Mononuclear cell (primary cell): ENCODE data around the gene AGMAT. TPM values are rescaled to one million over a fixed set of nuclear protein-coding genes. Genes with fewer than 3 reads are reported as not detected.
A peak's percentile ranks its signal among the peaks of the same experiment; 100 is the strongest.

Experiments
- H3K27me3 ChIP-seq: 2 replicates; pipeline ENCODE4 v1.6.0; 2011; ENCODE audit warnings: low read length, control low read depth; ENCODE audit not compliant: insufficient read depth
- H3K4me1 ChIP-seq: 2 replicates; pipeline ENCODE4 v1.5.1; 2011; ENCODE audit warnings: mild to moderate bottlenecking, low read length, control low read depth; ENCODE audit not compliant: insufficient read depth
- H3K4me3 ChIP-seq: 2 replicates; pipeline ENCODE4 v1.5.1; 2011; ENCODE audit warnings: mild to moderate bottlenecking, low read length, moderate library complexity
- H3K9me3 ChIP-seq: 2 replicates; pipeline ENCODE4 v1.5.1; 2011; ENCODE audit warnings: low read depth, mild to moderate bottlenecking, control low read depth, low read length
- total RNA-seq: library from RNA; depleted of rRNA; stranded (reverse); fragments of >200 nt; gene quantifications from one replicate; pipeline ENCODE4 v1.2.3, GENCODE V29; 2012

The AGMAT gene, protein sequence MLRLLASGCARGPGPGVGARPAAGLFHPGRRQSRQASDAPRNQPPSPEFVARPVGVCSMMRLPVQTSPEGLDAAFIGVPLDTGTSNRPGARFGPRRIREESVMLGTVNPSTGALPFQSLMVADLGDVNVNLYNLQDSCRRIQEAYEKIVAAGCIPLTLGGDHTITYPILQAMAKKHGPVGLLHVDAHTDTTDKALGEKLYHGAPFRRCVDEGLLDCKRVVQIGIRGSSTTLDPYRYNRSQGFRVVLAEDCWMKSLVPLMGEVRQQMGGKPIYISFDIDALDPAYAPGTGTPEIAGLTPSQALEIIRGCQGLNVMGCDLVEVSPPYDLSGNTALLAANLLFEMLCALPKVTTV
- 2.8 TPM for total RNA-seq

DNA sequence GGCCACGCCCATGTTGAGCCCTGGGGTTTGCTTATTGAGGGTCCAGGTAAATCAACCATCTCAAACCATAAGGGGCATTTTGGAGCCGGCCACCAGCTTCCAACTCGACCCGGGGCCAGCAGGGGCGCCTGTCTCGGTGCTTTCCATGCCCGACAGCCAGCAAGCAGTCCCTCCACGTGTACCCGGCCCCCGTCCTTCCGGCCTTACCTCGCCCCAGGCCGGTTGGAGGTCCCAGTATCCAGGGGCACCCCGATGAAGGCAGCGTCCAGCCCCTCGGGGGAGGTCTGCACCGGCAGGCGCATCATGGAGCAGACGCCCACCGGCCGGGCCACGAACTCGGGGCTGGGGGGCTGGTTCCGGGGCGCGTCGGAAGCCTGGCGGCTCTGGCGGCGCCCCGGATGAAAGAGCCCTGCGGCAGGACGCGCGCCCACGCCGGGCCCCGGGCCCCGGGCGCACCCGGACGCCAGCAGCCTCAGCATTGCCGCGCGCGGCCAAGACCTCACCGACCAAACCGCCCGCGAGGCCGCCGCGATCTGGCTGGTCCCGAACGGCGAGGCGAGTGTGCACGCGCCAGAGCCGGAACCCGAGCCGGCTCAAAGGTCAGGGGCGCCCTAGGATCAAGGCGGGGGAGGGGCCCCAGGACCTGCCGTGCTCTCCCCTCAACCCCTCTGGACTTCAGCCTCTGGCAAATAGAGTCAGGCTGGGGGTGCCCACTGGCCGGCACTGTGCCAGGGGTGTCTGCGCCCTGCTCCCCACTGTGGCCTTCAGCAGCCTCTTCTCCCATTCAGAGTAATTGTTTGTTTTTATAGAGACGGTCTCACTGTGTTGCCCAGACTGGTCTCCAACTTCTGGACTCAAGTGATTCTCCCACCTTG lies at the start of gene AGMAT:
Gene AGMAT, minus strand, starts transcription at position 563 of the 875 bp plus-strand sequence. Its CDS starts 84 bp downstream, at position 479.
- Histone ChIP-seq H3K4me3 (peak within 1 kb of the TSS; percentile 48), H3K27me3 (no peaks in the 10 kb centered on the region), H3K9me3 (no peaks in the 10 kb centered on the region), H3K4me1 (peaks cover 18% of the 10 kb centered on the region)

DNA sequence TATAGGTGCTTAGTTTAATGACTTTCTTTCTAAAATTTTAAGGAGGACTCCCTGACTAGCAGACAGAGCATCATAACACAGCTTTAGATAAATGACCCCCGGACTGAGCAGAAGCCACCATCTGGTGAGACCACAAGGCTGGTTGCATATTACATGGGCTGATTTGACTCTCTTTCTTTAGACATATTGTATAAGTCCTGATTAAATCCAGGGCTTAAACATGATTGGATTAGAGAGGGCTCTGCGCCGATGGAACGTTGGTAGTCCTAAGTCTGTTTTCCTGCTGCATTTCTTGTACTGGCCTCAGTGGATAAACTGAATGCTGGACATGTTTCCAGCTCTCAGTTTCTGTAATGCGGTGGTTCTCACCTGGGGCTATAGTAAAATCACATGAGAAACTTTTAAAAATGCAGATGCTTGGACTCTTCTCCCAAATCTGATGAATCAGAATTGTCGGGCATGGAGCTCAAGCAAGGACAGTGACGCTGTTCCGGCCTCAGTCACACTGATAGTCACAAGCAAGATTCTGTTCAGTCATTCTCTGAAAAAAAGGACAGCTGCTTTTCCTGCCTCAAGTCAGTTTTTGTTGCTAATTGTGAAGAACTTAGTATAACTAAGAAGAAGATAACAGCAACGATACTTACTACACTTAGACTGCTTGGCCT lies 49.0 kb upstream of the AGMAT start:
- Histone ChIP-seq H3K4me3 (no peak overlapping the region), H3K4me1 (no peaks in the 10 kb centered on the region), H3K9me3 (no peaks in the 10 kb centered on the region), H3K27me3 (no peaks in the 10 kb centered on the region)

- Histone ChIP-seq H3K27me3 (no peaks in the 10 kb centered on the region), H3K4me1 (no peaks in the 10 kb centered on the region), H3K9me3 (no peaks in the 10 kb centered on the region), H3K4me3 (no peak overlapping the region)
Observed at GRCh38 chr1:15628003-15628402, 43.2 kb upstream of the AGMAT start.

GRCh38 chr1:15627343-15627988 lies 42.6 kb upstream of the AGMAT start:
- Histone ChIP-seq H3K4me3 (no peak overlapping the region), H3K27me3 (no peaks in the 10 kb centered on the region), H3K4me1 (peaks cover 1% of the 10 kb centered on the region), H3K9me3 (no peaks in the 10 kb centered on the region)

GRCh38 chr1:15626269-15626950 lies 41.6 kb upstream of the AGMAT start:
- Histone ChIP-seq H3K27me3 (no peaks in the 10 kb centered on the region), H3K9me3 (no peaks in the 10 kb centered on the region), H3K4me3 (no peak overlapping the region), H3K4me1 (peaks cover 8% of the 10 kb centered on the region)

GRCh38 chr1:15625056-15625917 lies 40.4 kb upstream of the AGMAT start:
- peaks cover 17% of the 10 kb centered on the region for H3K4me1 ChIP-seq
- no peak overlapping the region for H3K4me3 ChIP-seq
- no peaks in the 10 kb centered on the region for H3K27me3 ChIP-seq
- no peaks in the 10 kb centered on the region for H3K9me3 ChIP-seq

DNA sequence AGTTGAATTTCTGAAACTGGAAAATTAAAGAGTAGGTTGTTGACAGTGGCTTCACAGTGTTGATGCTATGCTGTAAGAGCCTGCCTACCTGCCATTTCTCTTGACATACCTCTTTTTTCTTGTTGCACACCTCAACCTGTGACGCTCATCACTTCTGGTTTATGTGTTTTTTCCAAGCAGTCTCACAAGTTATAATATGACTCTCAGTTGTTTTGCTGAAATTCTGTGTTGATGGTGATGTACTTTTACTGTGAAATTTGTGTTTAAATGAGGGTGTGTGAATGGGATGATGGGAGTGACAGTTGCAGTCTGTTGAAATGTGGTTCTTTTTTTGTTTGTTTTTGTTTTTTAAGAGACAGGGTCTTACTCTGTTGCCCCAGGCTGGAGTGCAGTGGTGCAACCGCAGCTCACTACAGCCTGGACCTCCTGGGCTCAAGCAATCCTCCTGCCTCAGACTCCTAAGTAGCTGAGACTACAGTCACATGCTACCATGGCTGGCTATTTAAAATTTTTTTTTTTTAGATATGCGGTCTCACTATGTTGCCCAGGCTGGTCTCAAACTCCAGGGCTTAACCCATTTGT lies 39.4 kb upstream of the AGMAT start:
- peaks cover 28% of the 10 kb centered on the region for H3K4me1 ChIP-seq
- H3K4me3 ChIP-seq = no peak overlapping the region
- H3K27me3 ChIP-seq = no peaks in the 10 kb centered on the region
- H3K9me3 ChIP-seq = no peaks in the 10 kb centered on the region

DNA sequence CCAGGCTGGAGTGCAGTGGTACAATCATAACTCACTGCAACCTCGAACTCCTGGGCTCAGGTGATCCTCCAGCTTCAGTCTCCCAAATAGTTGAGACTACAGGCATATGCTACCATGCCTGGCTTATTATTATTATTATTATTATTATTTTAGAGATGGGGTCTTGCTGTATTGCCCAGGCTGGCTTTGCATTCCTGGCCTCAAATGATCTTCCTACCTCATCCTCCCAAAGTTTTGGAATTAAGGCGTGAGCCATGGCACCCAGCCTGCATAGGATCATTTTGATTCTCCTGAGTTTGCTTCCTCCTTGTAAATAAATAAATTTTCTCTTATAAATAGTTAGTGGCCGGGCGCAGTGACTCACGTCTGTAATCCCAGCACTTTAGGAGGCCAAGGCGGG lies 38.6 kb upstream of the AGMAT start:
- no peak overlapping the region for H3K4me3 ChIP-seq
- no peaks in the 10 kb centered on the region for H3K27me3 ChIP-seq
- peaks cover 35% of the 10 kb centered on the region for H3K4me1 ChIP-seq
- H3K9me3 ChIP-seq = no peaks in the 10 kb centered on the region

DNA sequence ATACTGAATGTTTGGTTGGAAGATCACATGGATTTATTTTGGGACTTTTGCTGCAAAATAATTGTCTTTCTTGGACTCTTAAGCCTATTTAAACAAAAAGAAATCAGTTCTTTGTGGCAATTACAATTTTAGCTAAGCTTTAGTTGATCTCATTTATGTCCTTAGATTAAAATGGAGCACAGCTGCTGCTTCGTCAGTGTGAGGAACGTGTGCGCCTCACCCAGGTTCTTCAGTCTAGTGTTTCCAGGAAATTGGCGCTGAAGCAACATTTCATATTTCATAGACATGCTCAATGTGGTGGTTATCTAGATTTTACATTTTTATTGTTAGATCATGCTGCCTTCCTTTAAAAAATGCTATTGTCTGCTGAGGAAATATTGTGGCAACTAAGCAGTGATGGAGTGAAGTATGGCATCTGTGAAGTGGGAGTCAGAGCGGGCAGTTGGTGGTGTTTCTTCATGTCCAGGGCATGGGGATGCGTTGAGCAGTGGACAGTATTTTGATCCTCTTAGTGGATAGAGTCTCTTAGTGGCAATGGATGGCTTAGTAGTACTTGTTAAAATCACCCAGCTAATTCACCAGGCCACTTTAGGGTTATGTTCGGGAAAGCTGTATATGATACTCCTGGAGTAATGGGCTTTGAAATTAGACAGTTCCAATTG lies 38.0 kb upstream of the AGMAT start:
- Histone ChIP-seq H3K4me1 (peaks cover 40% of the 10 kb centered on the region), H3K4me3 (no peak overlapping the region), H3K9me3 (no peaks in the 10 kb centered on the region), H3K27me3 (no peaks in the 10 kb centered on the region)

GRCh38 chr1:15621975-15622374 lies 37.1 kb upstream of the AGMAT start:
- Histone ChIP-seq H3K9me3 (no peaks in the 10 kb centered on the region), H3K4me3 (no peak overlapping the region), H3K27me3 (no peaks in the 10 kb centered on the region), H3K4me1 (peaks cover 40% of the 10 kb centered on the region)

GRCh38 chr1:15620902-15621682 lies 36.2 kb upstream of the AGMAT start:
- Histone ChIP-seq H3K9me3 (no peaks in the 10 kb centered on the region), H3K4me3 (no peak overlapping the region), H3K4me1 (peaks cover 46% of the 10 kb centered on the region), H3K27me3 (no peaks in the 10 kb centered on the region)

- H3K4me1 ChIP-seq = peaks cover 46% of the 10 kb centered on the region
- H3K27me3 ChIP-seq = no peaks in the 10 kb centered on the region
- no peak overlapping the region for H3K4me3 ChIP-seq
- no peaks in the 10 kb centered on the region for H3K9me3 ChIP-seq
Observed at GRCh38 chr1:15620155-15620545, 35.3 kb upstream of the AGMAT start.
